ENCODE results near the gene D2HGDH. TPM values are rescaled to one million over a fixed set of nuclear protein-coding genes. Genes with fewer than 3 reads are reported as not detected.

D2HGDH gene
- total and polyA plus RNA-seq, 9 of the 15 experiments (the other 6 are each of a cell fraction or from before 2014, with no cell fraction given), result 0.39 to 30.8 (median 10.3) TPM

GRCh38 chr2:241686650-241687425, 47.6 kb upstream of the D2HGDH start, which contains the start of gene DTYMK (continued):
- no peak for TF ChIP-seq NR0B1 (IDR thresholded peaks at IDR 0.05; ENCODE audit: partially characterized antibody)
- TF ChIP-seq SAP30 (IDR thresholded peaks at IDR 0.05; ENCODE audit: borderline replicate concordance, insufficient read depth, low read depth, low read length, poor library complexity, severe bottlenecking), result peak; percentile 13
- TF ChIP-seq MTA3 (IDR thresholded peaks at IDR 0.05; ENCODE audit: borderline replicate concordance), result peak; percentile 97
- no peak for TF ChIP-seq GATAD2A (IDR thresholded peaks at IDR 0.05)
- TF ChIP-seq SIX5 (IDR thresholded peaks at IDR 0.05; ENCODE audit: borderline replicate concordance in 1 of 2, insufficient read depth in 1 of 2, low read depth in 1 of 2, low read length in 2 of 2), result no peak; a peak in 1 of 4 replicates
- no peak for TF ChIP-seq ZBTB34 (CRISPR knock-in tag; IDR thresholded peaks at IDR 0.05)
- peak; percentile 35 to 74; a peak in 1 of 4 replicates for TF ChIP-seq UBTF (IDR thresholded peaks at IDR 0.05; ENCODE audit: borderline replicate concordance in 1 of 2, low read depth in 2 of 2, low read length in 2 of 2)
- no peak for TF ChIP-seq THAP7 (CRISPR knock-in tag; IDR thresholded peaks at IDR 0.05)
- TF ChIP-seq NONO (IDR thresholded peaks at IDR 0.05; ENCODE audit: low read depth in 2 of 2, low read length in 1 of 2), result peak; percentile 66 to 72
- TF ChIP-seq HINFP (tag; conservative IDR thresholded peaks at IDR 0.05; ENCODE audit: low read depth), result no peak
- TF ChIP-seq HDAC3 (IDR thresholded peaks at IDR 0.05; ENCODE audit: borderline replicate concordance, partially characterized antibody), result no peak
- TF ChIP-seq CEBPG (CRISPR knock-in tag; IDR thresholded peaks at IDR 0.05), result no peak
- no peak for TF ChIP-seq CEBPG (tag; conservative IDR thresholded peaks at IDR 0.05 in 1 of 2, IDR thresholded peaks at IDR 0.05 in 1 of 2)
